CD14-positive monocyte (primary cell): ENCODE results near the gene DPP6. TPM values are rescaled to one million over a fixed set of nuclear protein-coding genes. Genes with fewer than 3 reads are reported as not detected.

ENCODE experiments used
- DNase-seq, 3 donors: peaks; one replicate each; pipeline ENCODE4 v3.0.0-alpha.2; 2011 to 2022
- H2AFZ ChIP-seq: 2 replicates; pipeline ENCODE4 v1.6.0; 2012; ENCODE audit warnings: mild to moderate bottlenecking, low read depth, low read length, inconsistent platforms; ENCODE audit not compliant: insufficient read depth, poor library complexity, severe bottlenecking
- H3K27ac ChIP-seq, 2 donors: 1 replicate in 1 of 2; 2 replicates in 1 of 2; pipeline ENCODE4 v1.5.1; 2012 to 2013; ENCODE audit warnings: low read length in 2 of 2, control low read depth in 1 of 2, inconsistent platforms in 1 of 2, low read depth in 1 of 2, mild to moderate bottlenecking in 1 of 2
- H3K27me3 ChIP-seq, 2 donors: one replicate each; pipeline versions ENCODE4 v1.6.0 to v1.6.1; 2011 to 2013; ENCODE audit warnings: low read length in 2 of 2; ENCODE audit not compliant: control insufficient read depth in 2 of 2, insufficient read depth in 2 of 2
- H3K36me3 ChIP-seq, 2 donors: replicated peaks in 1 of 2; 1 replicate in 1 of 2; 2 replicates in 1 of 2; pipeline versions ENCODE4 v1.5.1 to v1.6.1; 2012 to 2013; ENCODE audit warnings: low read length in 2 of 2, control low read depth in 1 of 2, inconsistent platforms in 1 of 2, mild to moderate bottlenecking in 1 of 2; ENCODE audit not compliant: insufficient read depth in 2 of 2, control insufficient read depth in 1 of 2
- H3K4me1 ChIP-seq, 2 donors: 1 replicate in 1 of 2; 2 replicates in 1 of 2; pipeline versions ENCODE4 v1.5.1 to v1.6.1; 2012 to 2013; ENCODE audit warnings: low read length in 2 of 2, control low read depth in 1 of 2, inconsistent platforms in 1 of 2, mild to moderate bottlenecking in 1 of 2, moderate library complexity in 1 of 2; ENCODE audit not compliant: insufficient read depth in 2 of 2, control insufficient read depth in 1 of 2
- H3K4me2 ChIP-seq: replicated peaks from 2 replicates; pipeline ENCODE3; 2012; ENCODE audit warnings: low read length, moderate library complexity, mild to moderate bottlenecking; ENCODE audit not compliant: poor library complexity, severe bottlenecking; ENCODE audit errors: extremely low read depth
- H3K4me3 ChIP-seq, 3 experiments: fragments of 200-600 bp in 1 of 3; sonication (generic) in 1 of 3; replicated peaks in 1 of 3; 1 replicate in 2 of 3; 2 replicates in 1 of 3; pipeline ENCODE4 v1.5.1; 2011 to 2013; ENCODE audit warnings: low read length in 3 of 3, mild to moderate bottlenecking in 3 of 3, control low read depth in 2 of 3, low read depth in 2 of 3, inconsistent platforms in 1 of 3, moderate library complexity in 1 of 3
- H3K79me2 ChIP-seq: 2 replicates; pipeline ENCODE4 v1.6.0; 2012; ENCODE audit warnings: mild to moderate bottlenecking, control low read depth, inconsistent platforms, low read length, moderate library complexity; ENCODE audit not compliant: insufficient read depth
- H3K9ac ChIP-seq: 2 replicates; pipeline ENCODE4 v1.6.0; 2017; ENCODE audit warnings: low read length, mild to moderate bottlenecking; ENCODE audit not compliant: insufficient read depth, poor library complexity, severe bottlenecking
- H3K9me3 ChIP-seq, 2 donors: replicated peaks in 1 of 2; 1 replicate in 1 of 2; 2 replicates in 1 of 2; pipeline versions ENCODE4 v1.5.1 to v1.6.1; 2012 to 2013; ENCODE audit warnings: low read length in 2 of 2, control low read depth in 1 of 2; ENCODE audit not compliant: control insufficient read depth in 1 of 2, insufficient read depth in 1 of 2
- H4K20me1 ChIP-seq: 2 replicates; pipeline ENCODE4 v1.6.0; 2012; ENCODE audit warnings: mild to moderate bottlenecking, low read length, control low read depth, moderate library complexity; ENCODE audit not compliant: insufficient read depth
- H3K27ac Mint-ChIP-seq, 7 donors: one replicate each; pipeline ENCODE4 v1.8.0; 2020; ENCODE audit warnings: mild to moderate bottlenecking in 7 of 7, mixed read lengths in 7 of 7, moderate library complexity in 6 of 7, inconsistent platforms in 2 of 7
- H3K27me3 Mint-ChIP-seq, 3 donors: one replicate each; pipeline ENCODE4 v1.8.0; 2021 to 2022; ENCODE audit warnings: low read depth in 3 of 3, mild to moderate bottlenecking in 3 of 3, mixed read lengths in 3 of 3, moderate library complexity in 3 of 3, inconsistent platforms in 1 of 3
- H3K36me3 Mint-ChIP-seq, 2 donors: one replicate each; pipeline ENCODE4 v1.8.0; 2020; ENCODE audit warnings: mixed read lengths in 2 of 2, inconsistent platforms in 1 of 2, mild to moderate bottlenecking in 1 of 2
- H3K4me1 Mint-ChIP-seq: one replicate; pipeline ENCODE4 v1.8.0; 2020; ENCODE audit warnings: mild to moderate bottlenecking, mixed read lengths
- H3K4me3 Mint-ChIP-seq, 2 donors: one replicate each; pipeline ENCODE4 v1.8.0; 2020; ENCODE audit warnings: mild to moderate bottlenecking in 2 of 2, mixed read lengths in 2 of 2, moderate library complexity in 1 of 2
- H3K9me3 Mint-ChIP-seq, 7 donors: one replicate each; pipeline ENCODE4 v1.8.0; 2020 to 2022; ENCODE audit warnings: mixed read lengths in 7 of 7, mild to moderate bottlenecking in 6 of 7, moderate library complexity in 6 of 7, inconsistent platforms in 2 of 7
- CTCF ChIP-seq: fragments of 200-600 bp; IDR thresholded peaks from one replicate; pipeline ENCODE4 v1.8.0; 2022; ENCODE audit warnings: antibody characterized with exemption, mild to moderate bottlenecking
- WGBS: methylation state at CpG from one replicate; pipeline ENCODE4 v1.1.5; 2013; ENCODE audit warnings: missing lambda C conversion rate; ENCODE audit not compliant: insufficient coverage; 5-methylcytosine and 5-hydroxymethylcytosine counted together
- intact Hi-C, 2 donors: fragments of 100-400 bp; cut with micrococcal nuclease; formaldehyde crosslinking; loops; one replicate each; pipeline versions ENCODE4 v1.15.0 to v1.15.1; 2023
- polyA plus RNA-seq, 3 donors: library from polyadenylated mRNA; depleted of rRNA in 1 of 3; unstranded in 2 of 3; stranded (reverse) in 1 of 3; fragments of 300-500 nt in 2 of 3; fragments of >200 nt in 1 of 3; fragmentation: Illumina TruSeq in 2 of 3; gene quantifications; 1 replicate in 2 of 3; 2 replicates in 1 of 3; pipeline ENCODE4 v1.2.3, GENCODE V29; 2012 to 2021

The DPP6 gene
- polyA plus RNA-seq, 3 donors = not detected

- H3K27me3 Mint-ChIP-seq = peaks cover 0 to 2% (median 2%) of the 10 kb centered on the region in 3 donors
- TF ChIP-seq CTCF = no peak
- Histone ChIP-seq H3K9me3 (peaks cover 26 to 49% of the 10 kb centered on the region in 2 donors), H3K36me3 (no peaks in the 10 kb centered on the region), H3K4me2 (no peak overlapping the region), H3K79me2 (no peaks in the 10 kb centered on the region), H3K4me3 (no peak overlapping the region), H4K20me1 (no peaks in the 10 kb centered on the region), H2AFZ (no peak overlapping the region), H3K9ac (no peak overlapping the region), H3K27me3 (no peaks in the 10 kb centered on the region), H3K4me1 (no peaks in the 10 kb centered on the region), H3K27ac (no peak overlapping the region)
- WGBS = 93% methylated on average over 3 of the region's 4 CpGs
- no peak overlapping the region for H3K4me3 Mint-ChIP-seq
- no peak for DNase-seq
- peaks cover 11 to 43% (median 30%) of the 10 kb centered on the region in 7 donors for H3K9me3 Mint-ChIP-seq
- no peak overlapping the region for H3K27ac Mint-ChIP-seq
- H3K4me1 Mint-ChIP-seq = no peaks in the 10 kb centered on the region
- no peaks in the 10 kb centered on the region for H3K36me3 Mint-ChIP-seq
- intact Hi-C loops = no loop called here
Observed at GRCh38 chr7:154726368-154726767, 674.2 kb downstream of the DPP6 start.

- Mint-ChIP-seq H3K4me1 (no peaks in the 10 kb centered on the region), H3K4me3 (no peak overlapping the region), H3K9me3 (peaks cover 14 to 42% (median 34%) of the 10 kb centered on the region in 7 donors), H3K27ac (no peak overlapping the region), H3K27me3 (peaks cover 0 to 1% (median 0%) of the 10 kb centered on the region in 3 donors), H3K36me3 (no peaks in the 10 kb centered on the region)
- H4K20me1 ChIP-seq = no peaks in the 10 kb centered on the region
- H3K4me3 ChIP-seq = no peak overlapping the region
- peaks cover 34 to 49% of the 10 kb centered on the region in 2 donors for H3K9me3 ChIP-seq
- intact Hi-C loops = no loop called here
- TF ChIP-seq CTCF = no peak
- no peaks in the 10 kb centered on the region for H3K79me2 ChIP-seq
- H3K27me3 ChIP-seq = no peaks in the 10 kb centered on the region
- no peak overlapping the region for H2AFZ ChIP-seq
- H3K4me1 ChIP-seq = no peaks in the 10 kb centered on the region
- 67% methylated on average over 2 of the region's 3 CpGs for WGBS
- no peaks in the 10 kb centered on the region for H3K36me3 ChIP-seq
- H3K4me2 ChIP-seq = no peak overlapping the region
- H3K9ac ChIP-seq = no peak overlapping the region
- DNase-seq = no peak
- H3K27ac ChIP-seq = no peak overlapping the region
Observed at GRCh38 chr7:154729056-154729455, 676.9 kb downstream of the DPP6 start.
